ENCODE results near the gene HSFX3. TPM values are rescaled to one million over a fixed set of nuclear protein-coding genes. Genes with fewer than 3 reads are reported as not detected.
"Not testable (repeated sequence)": the region's sequence is repeated elsewhere in the genome, so short reads cannot be mapped to it uniquely, and the experiment has no call there.

Gene HSFX3
- total RNA-seq, 1 donor from 2014 or later, result not detected

- DNase-seq (ENCODE audit: low spot score), result no peak
Measured at GRCh38 chrX:149517308-149517707, 32.4 kb downstream of the HSFX3 start.

DNA sequence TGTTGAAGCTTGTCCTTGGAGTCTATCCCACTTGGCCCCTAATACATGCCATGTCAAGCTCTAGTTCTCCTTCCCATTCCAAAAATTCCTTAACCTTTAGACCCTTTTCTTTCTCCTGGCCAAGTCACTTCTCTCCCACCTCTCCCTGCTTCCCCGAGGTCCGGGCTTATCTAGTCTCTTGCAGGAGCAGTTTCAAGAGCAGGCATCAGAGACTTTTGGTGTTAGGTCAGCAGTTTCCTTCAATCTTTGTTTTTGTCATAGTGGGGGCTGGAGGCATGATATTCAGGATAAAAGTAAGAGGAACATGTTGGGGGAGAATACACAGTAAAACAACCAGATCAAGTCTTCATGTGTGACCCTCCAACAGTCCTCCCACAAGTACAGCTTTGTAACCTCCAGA is 33.1 kb downstream of the HSFX3 start:
- DNase-seq (ENCODE audit: low spot score), result no peak

DNA sequence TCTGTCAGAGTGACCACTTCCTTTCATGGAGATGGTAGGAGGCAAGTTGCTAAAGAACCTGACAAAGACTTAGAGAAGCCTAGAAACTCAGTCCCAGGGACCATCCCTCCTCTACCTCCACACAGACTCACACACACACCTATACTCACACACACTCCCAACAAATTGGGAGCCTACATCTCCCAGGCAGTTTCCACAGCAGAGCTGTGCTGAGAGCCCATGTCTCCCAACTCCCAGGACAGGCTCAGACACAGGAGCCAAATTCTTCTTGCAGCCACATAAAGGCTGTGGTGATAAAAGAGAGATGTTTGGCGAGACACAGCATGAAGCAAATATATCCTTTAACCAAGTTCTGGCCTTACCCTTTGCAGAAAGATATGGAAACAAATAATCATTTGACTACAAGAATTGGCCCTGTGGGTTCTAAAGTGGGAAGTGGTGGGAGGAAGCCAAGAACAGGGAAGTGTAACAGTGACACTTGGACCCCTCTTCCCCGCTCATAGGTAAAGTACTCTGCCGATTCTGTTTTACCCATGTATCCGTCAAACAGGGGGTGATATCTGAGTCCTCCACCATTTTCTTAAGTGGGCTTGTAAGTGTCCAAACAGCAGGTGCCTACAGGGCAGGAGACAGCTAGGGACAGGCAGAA is 33.6 kb downstream of the HSFX3 start:
- DNase-seq (ENCODE audit: low spot score), result no peak

DNA sequence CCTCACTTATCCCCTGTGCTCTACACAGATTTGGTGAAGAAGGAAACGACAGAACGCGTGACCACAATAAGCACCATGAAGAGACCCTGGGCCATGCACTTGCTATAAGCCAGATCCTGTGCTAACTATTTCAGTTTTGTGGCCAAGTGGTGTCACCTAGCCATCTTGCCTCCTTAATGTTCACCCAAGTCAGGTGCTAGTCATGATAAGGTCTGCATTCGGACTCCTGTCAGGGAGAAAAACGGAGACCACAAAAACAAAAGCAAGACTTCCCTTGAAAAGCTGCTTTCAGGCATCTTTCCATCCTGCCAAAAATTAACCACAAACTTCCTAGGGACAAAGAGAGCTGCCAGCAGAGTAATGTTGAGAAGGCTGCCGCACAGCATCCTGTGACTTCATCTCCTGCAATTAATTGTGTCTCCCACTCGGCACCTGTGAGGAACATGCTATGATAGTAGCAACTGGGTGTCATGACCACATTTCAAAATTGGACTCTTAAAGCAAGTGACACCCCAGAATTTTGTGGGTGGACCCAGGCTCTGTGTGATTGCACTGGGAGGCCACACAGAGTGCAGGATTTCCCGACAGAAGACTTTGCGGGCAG is 35.8 kb downstream of the HSFX3 start:
- no peak for DNase-seq (ENCODE audit: low spot score)

DNA sequence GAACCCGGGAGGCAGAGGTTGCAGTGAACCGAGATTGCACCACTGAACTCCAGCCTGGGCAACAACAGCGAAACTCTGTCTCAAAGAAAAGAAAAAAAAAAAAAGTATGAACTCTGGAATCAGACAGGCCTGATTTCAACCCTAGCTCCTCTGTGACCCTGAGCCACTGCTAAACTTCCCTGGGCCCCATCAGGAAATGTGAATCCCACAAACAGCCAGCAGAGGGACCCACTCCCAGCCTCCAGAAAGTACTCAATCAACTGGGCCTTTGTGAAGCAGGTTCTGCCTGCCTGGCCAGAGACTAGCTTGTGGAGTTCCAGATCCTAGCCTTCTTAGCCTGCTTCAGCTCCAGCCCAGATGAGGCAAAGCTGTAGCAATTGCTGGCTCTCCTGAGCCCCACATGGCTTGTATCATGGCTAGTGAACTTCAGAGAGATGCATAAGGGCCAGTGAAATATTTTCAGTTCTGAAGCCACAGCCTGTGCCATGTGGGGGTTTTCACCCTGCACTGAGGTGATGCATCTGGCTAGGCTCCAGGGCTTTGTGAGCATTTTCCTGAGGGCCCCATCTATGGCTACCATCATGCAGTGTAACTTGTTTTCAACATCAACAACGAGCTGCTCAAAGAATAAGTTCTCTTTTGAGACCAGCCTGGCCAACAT is 37.4 kb downstream of the HSFX3 start:
- peak; percentile 52 for DNase-seq (ENCODE audit: low spot score)

DNA sequence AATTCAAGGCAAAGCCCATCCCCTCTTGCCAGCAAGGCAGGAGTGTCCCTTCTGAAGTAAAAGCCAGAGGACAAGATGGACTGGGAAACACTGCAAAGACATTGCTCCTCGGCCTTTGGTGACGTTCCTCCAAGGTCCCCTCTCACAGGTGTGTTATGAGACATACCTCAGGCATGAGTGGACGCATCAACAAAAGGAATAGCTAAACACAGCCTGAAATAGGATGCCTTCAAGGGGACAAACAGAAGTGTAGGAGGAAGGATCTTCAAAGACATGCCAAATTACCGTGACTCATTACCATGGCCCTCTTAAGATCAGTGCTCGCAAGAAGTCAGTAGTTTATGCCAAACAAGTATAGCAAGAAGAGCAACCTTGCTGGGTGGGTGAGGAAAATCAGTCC is 38.6 kb downstream of the HSFX3 start:
- no peak for DNase-seq (ENCODE audit: low spot score)

- no peak for DNase-seq (ENCODE audit: low spot score)
Measured at GRCh38 chrX:149510386-149510785, 39.3 kb downstream of the HSFX3 start.

DNA sequence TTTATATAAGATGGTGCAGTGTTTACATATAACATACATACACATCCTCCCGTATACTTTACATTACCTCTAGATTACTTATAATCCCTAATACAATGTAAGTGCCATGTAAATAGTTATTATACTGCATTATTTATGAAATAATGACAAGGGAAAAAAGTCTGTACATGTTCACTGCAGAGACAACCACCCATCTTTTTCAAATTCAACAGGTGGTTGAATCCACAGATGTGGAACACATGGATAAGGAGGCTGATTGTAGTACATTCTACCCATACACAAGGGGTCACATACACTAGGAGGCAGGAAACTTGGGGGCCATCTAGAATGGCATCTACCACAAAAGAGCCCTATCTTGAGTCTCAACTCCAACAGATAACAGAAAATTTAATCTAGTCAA is 41.3 kb downstream of the HSFX3 start:
- DNase-seq (ENCODE audit: low spot score), result no peak

DNA sequence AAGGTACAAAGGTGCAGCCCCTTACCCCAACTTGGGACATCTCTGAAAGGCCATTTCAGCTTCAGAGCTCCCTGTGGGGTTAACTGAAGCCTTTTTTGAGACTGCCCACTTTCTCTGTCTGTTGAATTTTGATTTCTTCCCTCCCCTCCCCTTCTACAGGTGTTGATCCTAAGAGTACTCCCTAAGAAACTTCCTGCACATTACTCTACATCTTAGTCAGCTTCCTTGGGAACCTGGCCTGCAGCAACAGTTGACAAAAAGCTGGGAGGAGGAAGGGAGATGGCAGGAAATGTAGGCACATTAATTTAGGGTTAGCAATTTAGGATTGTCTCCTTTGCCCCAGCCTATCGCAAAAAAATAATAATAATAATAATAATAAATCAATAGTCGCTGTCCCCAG is 43.4 kb downstream of the HSFX3 start:
- no peak for DNase-seq (ENCODE audit: low spot score)

DNA sequence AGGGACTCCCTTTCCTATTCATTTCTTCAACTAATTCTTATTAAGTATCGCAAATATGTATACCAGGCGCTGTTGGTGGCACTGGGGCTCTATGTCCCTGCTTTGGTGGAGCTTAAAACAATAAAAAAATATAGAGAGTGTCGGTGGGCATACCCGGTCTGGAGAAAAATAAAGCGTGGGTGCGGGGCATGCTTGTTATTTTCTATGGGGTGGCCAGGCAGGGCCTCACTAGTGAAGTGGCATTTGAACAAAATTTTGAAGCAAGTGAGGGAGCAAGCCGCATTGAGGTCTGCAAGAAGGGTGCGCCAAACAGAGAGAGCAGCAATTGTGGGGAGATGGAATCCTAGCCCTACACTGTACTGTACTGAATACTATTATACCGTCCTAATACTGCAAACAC is 44.1 kb downstream of the HSFX3 start:
- no peak for DNase-seq (ENCODE audit: low spot score)

GRCh38 chrX:149504915-149505651 is 44.6 kb downstream of the HSFX3 start, which contains the start of gene IDS:
Gene IDS (minus strand): TSS chrX:149505306. CDS start chrX:149505137, 169 bp downstream.
- peak; percentile 86 for DNase-seq (ENCODE audit: low spot score)

- DNase-seq (ENCODE audit: low spot score), result no peak
Measured at GRCh38 chrX:149504226-149504914, 45.4 kb downstream of the HSFX3 start.

DNA sequence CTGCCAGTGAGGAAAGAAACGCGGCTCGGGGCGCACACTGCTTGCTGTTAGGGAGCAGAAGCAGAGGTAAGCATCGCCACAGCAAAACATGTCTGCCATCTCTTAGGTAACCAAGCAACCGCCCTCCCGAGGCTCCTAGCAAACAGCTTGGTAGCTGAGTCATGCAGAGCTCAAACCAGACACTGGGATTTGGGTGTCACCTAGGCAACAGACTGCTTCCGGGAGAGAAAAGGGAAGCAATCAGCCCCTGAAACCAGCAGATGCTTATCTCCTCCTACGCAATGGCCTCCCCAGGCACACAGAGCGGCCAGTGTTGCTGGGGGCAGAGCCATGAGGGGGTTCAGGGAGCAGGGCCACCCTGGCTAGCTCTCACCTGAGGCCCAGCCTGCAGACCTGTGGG is 46.3 kb downstream of the HSFX3 start:
- not testable (repeated sequence) for DNase-seq (ENCODE audit: low spot score)

GRCh38 chrX:149502923-149503322 is 46.8 kb downstream of the HSFX3 start:
- DNase-seq (ENCODE audit: low spot score), result not testable (repeated sequence)

GRCh38 chrX:149499766-149500165 is 50.0 kb downstream of the HSFX3 start:
- no peak for DNase-seq (ENCODE audit: low spot score)

GRCh38 chrX:149498767-149499166 is 51.0 kb downstream of the HSFX3 start:
- DNase-seq (ENCODE audit: low spot score), result no peak

Other genes starting within 250 kb of the HSFX3 start
- gene IDS, start 44.6 kb downstream of the HSFX3 start, total RNA-seq, result 55.4 TPM
- 18.6 TPM for gene EOLA1, start 8.9 kb downstream of the HSFX3 start, total RNA-seq
- not detected for gene MAGEA9B, start 37.5 kb upstream of the HSFX3 start, total RNA-seq
- gene HSFX2, start 45.4 kb upstream of the HSFX3 start, total RNA-seq, result 0.83 TPM
- gene TMEM185A, start 81.9 kb upstream of the HSFX3 start, total RNA-seq, result 20.3 TPM
- not detected for gene MAGEA11, start 162.1 kb upstream of the HSFX3 start, total RNA-seq
- 0.98 TPM for gene HSFX1, start 224.1 kb upstream of the HSFX3 start, total RNA-seq
- not detected for gene MAGEA9, start 232.0 kb upstream of the HSFX3 start, total RNA-seq